Measurements from ENCODE around the gene WNK2. TPM values are rescaled to one million over a fixed set of nuclear protein-coding genes. Genes with fewer than 3 reads are reported as not detected.

WNK2 gene
- total RNA-seq, 4 donors from 2014 or later: 155 to 577 (median 259) TPM

GRCh38 chr9:93148721-93149120, 35.2 kb upstream of the WNK2 start:
- no peaks in the 10 kb centered on the region for H3K27me3 ChIP-seq
- DNase-seq: no peak
- TF ChIP-seq CTCF (IDR thresholded peaks at IDR 0.05) (no peak), POLR2A (IDR thresholded peaks at IDR 0.05) (no peak)
- H3K4me3 ChIP-seq: no peak overlapping the region
- H3K27ac ChIP-seq: no peak overlapping the region
- H3K4me1 ChIP-seq: peaks cover 0 to 13% (median 5%) of the 10 kb centered on the region in 4 donors
- H3K9me3 ChIP-seq: no peaks in the 10 kb centered on the region
- H3K36me3 ChIP-seq: no peaks in the 10 kb centered on the region

GRCh38 chr9:93149361-93149760, 34.6 kb upstream of the WNK2 start:
- TF ChIP-seq POLR2A (IDR thresholded peaks at IDR 0.05) (no peak), CTCF (IDR thresholded peaks at IDR 0.05) (no peak)
- no peak overlapping the region for H3K27ac ChIP-seq

GRCh38 chr9:93151097-93151784, 32.7 kb upstream of the WNK2 start:
- Histone ChIP-seq H3K36me3 (no peaks in the 10 kb centered on the region), H3K27me3 (no peaks in the 10 kb centered on the region), H3K9me3 (no peaks in the 10 kb centered on the region), H3K4me3 (no peak overlapping the region), H3K27ac (no peak overlapping the region), H3K4me1 (no peaks in the 10 kb centered on the region)
- no peak for TF ChIP-seq CTCF (IDR thresholded peaks at IDR 0.05)
- TF ChIP-seq POLR2A (IDR thresholded peaks at IDR 0.05): no peak
- no peak for DNase-seq

More at GRCh38 chr9:93149361-93149760, 34.6 kb upstream of the WNK2 start:
- H3K4me3 ChIP-seq: no peak overlapping the region
- no peaks in the 10 kb centered on the region for H3K27me3 ChIP-seq
- H3K9me3 ChIP-seq: no peaks in the 10 kb centered on the region
- peaks cover 0 to 6% (median 0%) of the 10 kb centered on the region in 4 donors for H3K4me1 ChIP-seq
- H3K36me3 ChIP-seq: no peaks in the 10 kb centered on the region
- DNase-seq: no peak

- DNase-seq: no peak
- TF ChIP-seq POLR2A (IDR thresholded peaks at IDR 0.05) (no peak), CTCF (IDR thresholded peaks at IDR 0.05) (peak in 4 of 6 experiments; percentile 27 to 53 (median 48))
Observed at GRCh38 chr9:93154293-93154903, 29.5 kb upstream of the WNK2 start.

GRCh38 chr9:93155716-93156474, 28.0 kb upstream of the WNK2 start:
- no peak overlapping the region for H3K4me3 ChIP-seq
- no peaks in the 10 kb centered on the region for H3K36me3 ChIP-seq

More at GRCh38 chr9:93154293-93154903, 29.5 kb upstream of the WNK2 start:
- no peaks in the 10 kb centered on the region for H3K4me1 ChIP-seq
- H3K27me3 ChIP-seq: no peaks in the 10 kb centered on the region
- no peak overlapping the region for H3K27ac ChIP-seq
- no peaks in the 10 kb centered on the region for H3K36me3 ChIP-seq
- no peak overlapping the region for H3K4me3 ChIP-seq
- H3K9me3 ChIP-seq: no peaks in the 10 kb centered on the region

More at GRCh38 chr9:93155716-93156474, 28.0 kb upstream of the WNK2 start:
- H3K27ac ChIP-seq: no peak overlapping the region
- no peak for DNase-seq
- H3K4me1 ChIP-seq: peaks cover 0 to 7% (median 2%) of the 10 kb centered on the region in 4 donors
- H3K9me3 ChIP-seq: no peaks in the 10 kb centered on the region
- TF ChIP-seq CTCF (IDR thresholded peaks at IDR 0.05): no peak
- TF ChIP-seq POLR2A (IDR thresholded peaks at IDR 0.05): no peak
- H3K27me3 ChIP-seq: no peaks in the 10 kb centered on the region
